Suppressor macrophage treated with lipopolysaccharide for 4 hours (primary cell): Measurements from ENCODE around the gene SDC3.

ENCODE experiments used
- DNase-seq: peaks from one replicate; pipeline ENCODE4 v3.0.0-alpha.2; 2020

SDC3 gene

GRCh38 chr1:30904191-30904961 is 4.2 kb downstream of the SDC3 start:
- DNase-seq: no peak

GRCh38 chr1:30903343-30904034 is 5.1 kb downstream of the SDC3 start:
- DNase-seq: no peak

DNA sequence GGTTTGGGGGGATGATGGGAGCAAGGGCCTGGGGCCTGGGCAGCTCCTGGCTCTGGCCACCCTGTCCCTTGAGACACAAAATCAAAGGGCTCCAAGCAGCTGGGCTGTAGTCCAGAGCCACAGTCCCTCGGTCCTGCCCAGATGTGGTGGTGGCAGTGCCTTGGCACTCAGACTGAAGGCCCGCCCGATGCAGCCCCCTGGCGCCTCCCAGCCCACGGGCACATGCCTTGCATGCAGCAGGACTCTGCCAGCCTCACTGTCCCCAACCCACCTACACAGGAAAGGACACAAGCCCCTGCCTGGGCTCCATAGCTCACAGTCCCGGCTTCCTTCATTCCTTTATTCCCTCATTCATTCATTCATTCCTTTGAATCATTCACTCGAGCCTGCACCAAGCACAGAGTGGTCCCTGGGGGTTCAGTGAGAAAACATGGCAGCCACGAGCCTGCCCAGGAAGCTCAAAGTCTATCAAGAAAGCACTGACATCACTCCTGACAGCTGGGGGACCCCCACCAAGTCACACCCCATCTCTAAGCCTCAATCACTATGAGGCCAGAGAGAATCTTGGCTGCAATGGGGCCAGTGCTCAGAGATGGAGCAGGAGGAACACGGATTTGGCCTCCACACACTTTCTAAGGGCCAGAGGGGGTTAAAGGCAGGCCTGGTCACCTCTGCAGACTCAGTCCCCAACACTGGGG is 5.8 kb downstream of the SDC3 start:
- DNase-seq: no peak

GRCh38 chr1:30901798-30902581 is 6.6 kb downstream of the SDC3 start:
- DNase-seq: no peak

DNA sequence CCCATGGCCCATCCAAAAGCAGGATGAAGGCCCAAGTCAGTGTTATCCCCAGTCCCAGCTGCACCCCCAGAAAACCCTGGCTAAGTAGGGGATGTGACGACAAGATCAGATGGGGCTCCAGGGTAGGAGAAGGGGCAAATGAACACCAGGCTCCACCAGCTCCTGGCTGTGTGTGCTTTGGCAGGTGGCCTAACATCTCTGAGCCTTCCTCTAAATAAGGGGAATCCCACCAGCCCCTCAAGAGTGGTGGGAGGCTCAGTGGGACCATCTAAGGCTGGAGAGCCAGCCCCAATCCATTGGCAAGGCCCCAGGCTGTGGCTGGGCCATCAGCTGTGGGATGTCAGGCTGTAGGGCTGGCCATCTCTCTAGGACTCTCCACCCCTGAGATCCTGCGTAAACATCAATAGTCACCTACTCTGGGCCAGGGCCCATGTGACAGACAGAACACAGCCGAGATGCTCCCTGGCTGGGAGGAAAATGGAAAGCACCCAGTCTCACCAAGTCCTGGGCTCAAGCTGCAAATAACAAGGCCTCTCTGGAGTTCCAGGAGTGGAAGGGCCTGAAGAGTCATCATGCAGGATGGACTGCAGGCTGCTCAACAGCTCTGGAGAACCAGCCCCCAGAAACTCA is 7.5 kb downstream of the SDC3 start:
- DNase-seq: no peak

DNA sequence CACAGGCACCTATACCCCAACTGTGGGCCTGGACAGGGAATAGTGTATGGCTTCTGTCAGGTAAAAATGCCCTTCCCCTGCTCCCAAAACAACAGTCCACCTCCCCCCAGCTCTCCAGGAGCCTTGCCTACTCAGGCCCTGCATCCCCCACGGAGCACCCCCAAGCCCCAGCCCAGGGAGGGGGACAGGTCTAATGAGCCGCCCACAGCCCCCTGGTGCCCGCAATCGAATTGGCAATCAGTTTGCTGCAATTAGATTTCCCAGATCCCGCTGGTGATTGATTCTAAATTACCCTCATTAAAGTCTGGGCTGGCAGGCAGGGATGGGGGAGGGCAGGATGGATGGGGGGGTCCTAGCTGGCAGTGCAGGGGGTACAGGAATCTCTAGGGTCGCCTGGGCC is 8.1 kb downstream of the SDC3 start:
- DNase-seq: no peak

GRCh38 chr1:30899577-30900389 is 8.8 kb downstream of the SDC3 start:
- no peak for DNase-seq

- DNase-seq: no peak
Measured at GRCh38 chr1:30898031-30898815, 10.3 kb downstream of the SDC3 start.

DNA sequence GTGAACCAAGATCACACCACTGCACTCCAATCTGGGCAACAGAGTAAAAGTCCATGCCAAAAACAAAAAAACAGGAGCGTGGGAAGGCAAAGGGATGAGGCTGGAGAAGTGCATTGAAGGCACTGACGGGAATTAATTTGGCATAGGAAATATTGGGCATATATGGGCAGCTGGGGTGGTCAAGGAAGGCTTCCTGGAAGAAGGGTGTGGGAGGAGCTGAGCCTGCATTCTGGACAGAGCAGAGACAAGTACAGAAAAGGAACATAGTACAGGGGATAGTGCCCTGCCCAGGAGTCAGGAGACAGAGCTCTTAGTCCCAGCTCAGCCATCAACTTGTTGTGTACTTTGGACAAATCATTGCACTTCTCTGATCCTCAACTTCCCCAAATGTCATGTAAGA is 11.7 kb downstream of the SDC3 start:
- DNase-seq: no peak

DNA sequence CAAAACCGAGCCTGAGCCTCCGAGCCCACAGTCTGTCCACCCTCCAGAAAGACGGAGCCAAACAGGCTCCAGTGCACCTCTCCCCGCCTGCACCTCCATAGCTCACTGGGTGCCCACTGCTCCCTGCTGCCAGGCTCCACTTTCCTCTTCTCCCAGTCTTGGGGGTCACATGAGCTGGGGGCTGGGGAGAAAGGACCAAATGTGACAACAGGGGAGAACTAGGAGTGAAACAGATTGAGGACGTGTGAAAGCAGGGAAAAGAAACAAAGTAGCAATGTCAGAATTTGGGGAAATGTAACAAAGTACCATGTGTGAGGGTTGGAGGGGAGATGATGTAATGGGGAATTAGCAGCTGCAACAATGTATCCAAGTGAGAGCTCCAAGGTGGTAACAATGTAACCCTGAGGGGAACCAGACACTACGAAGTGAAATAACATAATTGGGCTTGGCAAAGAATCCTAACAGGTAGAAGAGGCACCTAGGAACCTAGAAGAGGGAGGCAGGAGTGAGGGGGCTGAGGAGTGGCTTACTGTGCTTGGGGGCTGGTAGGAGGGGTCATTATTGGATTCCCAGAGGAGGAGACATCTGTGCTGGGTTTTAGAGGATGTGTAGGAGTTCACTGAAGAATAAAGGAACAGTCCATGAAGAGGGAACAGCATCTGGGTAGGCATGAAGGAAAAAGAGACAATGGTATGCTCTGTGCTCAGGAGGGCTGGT is 12.5 kb downstream of the SDC3 start:
- no peak for DNase-seq

GRCh38 chr1:30895382-30895943 is 13.1 kb downstream of the SDC3 start:
- no peak for DNase-seq

- DNase-seq: no peak
Measured at GRCh38 chr1:30894508-30894973, 14.0 kb downstream of the SDC3 start.

- DNase-seq: no peak
Measured at GRCh38 chr1:30893776-30894507, 14.6 kb downstream of the SDC3 start.

DNA sequence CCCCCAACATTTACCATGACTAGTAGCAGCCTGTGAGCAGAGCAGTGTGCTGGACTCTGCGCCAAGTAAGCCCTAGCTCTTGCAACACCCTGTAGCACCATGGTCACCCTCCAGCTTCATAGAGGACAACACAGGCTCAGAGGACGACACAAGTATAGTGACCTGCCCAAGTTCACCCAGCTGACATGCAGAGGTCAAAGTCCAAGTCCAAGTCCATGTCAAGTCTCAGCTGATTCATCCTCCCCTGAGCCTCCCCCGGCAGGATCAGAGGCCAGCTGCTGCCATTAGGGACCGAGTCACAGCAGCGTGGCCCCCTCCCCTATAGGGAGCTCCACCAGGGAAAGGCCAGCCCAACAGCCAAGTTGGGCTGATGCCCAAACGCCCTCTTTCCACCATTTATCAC is 15.9 kb downstream of the SDC3 start:
- no peak for DNase-seq

DNA sequence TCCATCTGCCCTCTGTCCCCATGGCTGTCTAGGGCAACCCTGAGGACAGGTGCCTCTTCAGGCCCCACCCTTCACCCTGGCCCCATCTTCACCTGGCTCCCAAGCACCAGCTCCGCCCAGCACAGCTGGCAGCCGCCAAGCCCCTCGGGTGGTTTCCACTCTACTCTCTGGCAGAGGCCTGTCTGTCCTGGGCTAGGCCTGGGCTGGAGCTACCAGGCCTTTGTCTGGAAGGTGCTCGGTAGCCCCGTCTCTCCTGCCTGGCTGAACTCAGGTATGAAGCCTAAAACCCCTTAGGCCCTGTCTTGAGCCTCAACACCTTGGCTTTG is 17.4 kb downstream of the SDC3 start:
- no peak for DNase-seq

- no peak for DNase-seq
Measured at GRCh38 chr1:30890502-30891226, 17.9 kb downstream of the SDC3 start.

DNA sequence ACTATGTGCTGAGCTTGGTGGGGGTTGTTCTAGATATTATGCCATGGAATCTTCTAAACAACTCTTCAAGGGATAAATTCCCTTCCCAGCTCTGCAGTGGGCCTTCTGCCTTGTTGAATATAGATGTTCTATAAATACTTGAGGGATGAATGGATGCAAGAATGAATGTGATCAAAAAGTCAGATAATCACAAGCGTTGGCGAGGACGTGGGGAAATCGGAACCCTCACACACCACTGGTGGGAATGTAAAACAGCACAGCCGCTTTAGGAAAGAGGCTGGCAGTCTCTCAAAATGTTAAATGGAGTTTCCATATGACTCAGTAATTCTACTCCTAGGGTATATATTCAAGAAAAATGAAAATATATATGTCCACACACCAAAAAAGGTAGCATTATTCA is 19.0 kb downstream of the SDC3 start:
- no peak for DNase-seq

- no peak for DNase-seq
Measured at GRCh38 chr1:30888975-30889374, 19.6 kb downstream of the SDC3 start.

- DNase-seq: no peak
Measured at GRCh38 chr1:30888391-30888790, 20.2 kb downstream of the SDC3 start.
